ENCODE results near the gene ADAMTSL3.

The ADAMTSL3 gene

GRCh38 chr15:83970295-83970890, 316.5 kb downstream of the ADAMTSL3 start:
- TF ChIP-seq, protein P1, sequence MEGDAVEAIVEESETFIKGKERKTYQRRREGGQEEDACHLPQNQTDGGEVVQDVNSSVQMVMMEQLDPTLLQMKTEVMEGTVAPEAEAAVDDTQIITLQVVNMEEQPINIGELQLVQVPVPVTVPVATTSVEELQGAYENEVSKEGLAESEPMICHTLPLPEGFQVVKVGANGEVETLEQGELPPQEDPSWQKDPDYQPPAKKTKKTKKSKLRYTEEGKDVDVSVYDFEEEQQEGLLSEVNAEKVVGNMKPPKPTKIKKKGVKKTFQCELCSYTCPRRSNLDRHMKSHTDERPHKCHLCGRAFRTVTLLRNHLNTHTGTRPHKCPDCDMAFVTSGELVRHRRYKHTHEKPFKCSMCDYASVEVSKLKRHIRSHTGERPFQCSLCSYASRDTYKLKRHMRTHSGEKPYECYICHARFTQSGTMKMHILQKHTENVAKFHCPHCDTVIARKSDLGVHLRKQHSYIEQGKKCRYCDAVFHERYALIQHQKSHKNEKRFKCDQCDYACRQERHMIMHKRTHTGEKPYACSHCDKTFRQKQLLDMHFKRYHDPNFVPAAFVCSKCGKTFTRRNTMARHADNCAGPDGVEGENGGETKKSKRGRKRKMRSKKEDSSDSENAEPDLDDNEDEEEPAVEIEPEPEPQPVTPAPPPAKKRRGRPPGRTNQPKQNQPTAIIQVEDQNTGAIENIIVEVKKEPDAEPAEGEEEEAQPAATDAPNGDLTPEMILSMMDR (IDR thresholded peaks at IDR 0.05): no peak
- TF ChIP-seq ZFX (IDR thresholded peaks at IDR 0.05; ENCODE audit: borderline replicate concordance): no peak
- no peak overlapping the region for H3K27ac ChIP-seq

DNA sequence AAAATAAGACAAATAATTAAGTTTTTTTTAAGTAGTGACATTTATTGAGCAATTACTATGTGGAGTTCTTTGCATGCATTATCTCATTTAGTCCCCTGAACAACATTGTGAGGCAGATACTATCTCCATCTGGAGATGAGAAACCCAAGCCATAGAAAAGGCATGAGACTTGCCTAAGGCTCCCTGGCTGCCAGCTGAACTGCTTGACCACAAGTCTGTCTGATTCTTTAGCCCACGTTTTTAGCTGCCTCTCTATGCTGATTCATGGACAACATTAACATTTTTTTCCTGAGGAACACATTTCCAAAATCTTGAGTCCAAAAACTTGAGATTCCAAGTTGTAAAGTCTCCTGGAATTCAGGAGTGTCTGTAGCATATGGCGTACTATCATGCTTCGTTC, 318.1 kb downstream of the ADAMTSL3 start:
- H3K27ac ChIP-seq: no peak overlapping the region
- no peak for TF ChIP-seq ZFX (IDR thresholded peaks at IDR 0.05; ENCODE audit: borderline replicate concordance)

DNA sequence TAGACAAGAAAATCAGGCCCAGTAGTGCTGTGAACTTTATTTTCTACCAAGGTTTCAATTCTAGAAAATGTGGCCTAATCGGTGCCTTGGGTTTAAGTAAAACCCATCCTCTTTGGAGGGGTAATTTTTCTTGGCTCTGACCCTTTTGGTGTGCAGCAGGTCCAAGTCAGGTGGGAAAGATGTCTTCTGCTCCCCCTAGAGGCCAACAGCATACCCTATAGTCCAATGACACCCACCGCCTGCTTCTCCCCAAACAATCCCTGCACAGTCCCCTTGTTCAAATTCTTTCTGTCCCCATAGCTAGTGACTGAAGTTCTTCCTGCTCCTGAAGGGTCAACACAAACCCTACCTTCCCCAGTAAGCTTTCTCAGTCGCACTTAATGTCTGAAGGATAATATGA, 319.9 kb downstream of the ADAMTSL3 start:
- H3K27ac ChIP-seq: no peak overlapping the region
- TF ChIP-seq, protein P1 (IDR thresholded peaks at IDR 0.05): peak; percentile 74
- no peak for TF ChIP-seq ZFX (IDR thresholded peaks at IDR 0.05; ENCODE audit: borderline replicate concordance)

- no peak overlapping the region for H3K27ac ChIP-seq
- TF ChIP-seq, protein P1 (IDR thresholded peaks at IDR 0.05): no peak
- TF ChIP-seq ZFX (IDR thresholded peaks at IDR 0.05; ENCODE audit: borderline replicate concordance): no peak
Measured at GRCh38 chr15:83977992-83978391, 324.1 kb downstream of the ADAMTSL3 start.

GRCh38 chr15:83978588-83978987, 324.7 kb downstream of the ADAMTSL3 start:
- no peak overlapping the region for H3K27ac ChIP-seq
- no peak for TF ChIP-seq ZFX (IDR thresholded peaks at IDR 0.05; ENCODE audit: borderline replicate concordance)
- TF ChIP-seq, protein P1 (IDR thresholded peaks at IDR 0.05): no peak

DNA sequence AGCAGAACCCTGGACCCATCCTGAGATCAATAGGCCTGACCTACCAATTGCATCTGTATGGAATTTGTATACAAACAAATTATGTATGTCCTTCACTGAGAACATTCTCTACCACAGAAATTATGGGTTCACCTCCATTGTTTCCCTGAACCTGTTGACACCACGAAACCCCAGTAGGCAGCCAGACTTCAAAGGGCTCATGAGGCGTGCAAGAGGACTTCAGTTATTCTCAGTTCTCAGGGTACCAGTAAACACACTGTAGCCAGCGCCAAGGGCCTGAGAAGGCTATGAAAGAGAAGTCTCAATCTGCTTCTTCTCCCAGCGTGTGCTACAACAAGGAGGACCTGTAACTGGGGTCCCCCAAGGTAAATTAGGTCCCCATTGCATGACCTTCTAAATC, 326.7 kb downstream of the ADAMTSL3 start:
- no peak overlapping the region for H3K27ac ChIP-seq
- TF ChIP-seq, protein P1 (IDR thresholded peaks at IDR 0.05): no peak
- TF ChIP-seq ZFX (IDR thresholded peaks at IDR 0.05; ENCODE audit: borderline replicate concordance): no peak

DNA sequence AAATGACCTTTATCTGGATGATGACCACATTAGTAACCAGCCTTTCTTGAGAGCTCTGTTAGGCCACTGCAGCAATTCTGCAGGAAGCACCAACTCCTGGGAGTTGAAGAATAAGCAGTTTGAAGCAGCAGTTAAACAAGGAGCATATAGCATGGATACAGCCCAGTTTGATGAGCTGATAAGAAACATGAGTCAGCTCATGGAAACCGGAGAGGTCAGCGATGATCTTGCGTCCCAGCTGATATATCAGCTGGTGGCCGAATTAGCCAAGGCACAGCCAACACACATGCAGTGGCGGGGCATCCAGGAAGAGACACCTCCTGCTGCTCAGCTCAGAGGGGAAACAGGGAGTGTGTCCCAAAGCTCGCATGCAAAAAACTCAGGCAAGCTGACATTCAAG, 328.8 kb downstream of the ADAMTSL3 start:
- TF ChIP-seq, protein P1 (IDR thresholded peaks at IDR 0.05): no peak
- TF ChIP-seq ZFX (IDR thresholded peaks at IDR 0.05; ENCODE audit: borderline replicate concordance): no peak
- no peak overlapping the region for H3K27ac ChIP-seq
